Omental fat pad (tissue), 4 donors: ENCODE results near the gene SIAH1. TPM values are rescaled to one million over a fixed set of nuclear protein-coding genes. Genes with fewer than 3 reads are reported as not detected.
"Not testable (repeated sequence)": the region's sequence is repeated elsewhere in the genome, so short reads cannot be mapped to it uniquely, and the experiment has no call there.

Source experiments
- ATAC-seq: fragments of 150-250 bp; one replicate; pipeline ENCODE4 v1.9.1; 2016; ENCODE audit warnings: mild to moderate bottlenecking, moderate library complexity; ENCODE audit not compliant: low FRiP score
- DNase-seq: peaks from one replicate; pipeline ENCODE4 v3.0.0-alpha.2; 2019; ENCODE audit warnings: low spot score
- CTCF ChIP-seq, 3 donors: fragments of 450-650 bp; IDR thresholded peaks; one replicate each; pipeline ENCODE4 v1.5.1; 2016 to 2017; ENCODE audit warnings: antibody characterized with exemption in 3 of 3, mild to moderate bottlenecking in 3 of 3, moderate library complexity in 2 of 3
- small RNA-seq: library from RNA; depleted of rRNA; stranded (forward); fragments of <200 nt; gene quantifications from one replicate; pipeline ENCODE3, GENCODE V24; 2016
- total RNA-seq, 4 donors: library from RNA; depleted of rRNA; stranded (reverse); fragments of >200 nt; gene quantifications; one replicate each; pipeline ENCODE4 v1.1.0, GENCODE V29; 2016

The SIAH1 gene
- total RNA-seq, 4 donors from 2014 or later: 30.7 to 42.7 (median 39.6) TPM

DNA sequence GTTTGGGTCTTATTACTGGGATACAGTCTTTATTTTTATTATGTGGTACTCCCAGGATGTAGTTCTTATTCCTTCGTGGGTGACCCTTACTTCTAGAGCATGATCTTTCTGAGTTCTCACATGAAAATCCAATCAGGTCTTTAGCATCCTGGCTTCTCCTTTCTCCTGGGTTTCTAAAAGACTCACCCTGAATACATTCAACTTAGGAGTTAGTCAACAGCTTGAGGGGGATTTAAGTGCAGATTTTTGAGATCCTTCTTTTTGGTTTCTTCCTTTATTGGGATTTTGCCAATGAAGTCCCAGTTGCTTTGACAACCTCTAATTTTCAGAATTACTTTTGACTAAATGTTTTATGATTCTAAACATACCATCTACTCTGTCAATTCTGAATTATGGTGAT, 68.2 kb downstream of the SIAH1 start:
- no peak for DNase-seq
- ATAC-seq: no peak
- TF ChIP-seq CTCF (IDR thresholded peaks at IDR 0.05): no peak

- ATAC-seq, DNase-seq: not testable (repeated sequence)
Measured at GRCh38 chr16:48313905-48314304, 71.3 kb downstream of the SIAH1 start.

- DNase-seq (no peak), ATAC-seq (no peak)
- TF ChIP-seq CTCF (IDR thresholded peaks at IDR 0.05): no peak
Measured at GRCh38 chr16:48310908-48311641, 74.1 kb downstream of the SIAH1 start.

Small RNA genes lying within 50 kb of the gene (small RNA-seq; reads per million reads assigned to genes)
- not detected for gene RF00017

Other genes with a start within 250 kb of the SIAH1 start
- not detected for gene ABCC12, start 229.4 kb downstream of the SIAH1 start, total RNA-seq
- 10 to 100 TPM; 50.8 to 80.9 (median 53.9) TPM for gene LONP2, start 141.1 kb downstream of the SIAH1 start, total RNA-seq
- 1 to 10 TPM in 1 of 4 donors, under 1 TPM in 3; 0.24 to 1.2 (median 0.58) TPM for gene ABCC11, start 137.9 kb downstream of the SIAH1 start, total RNA-seq
- gene N4BP1, start 224.8 kb upstream of the SIAH1 start, total RNA-seq: 10 to 100 TPM; 19.8 to 44.8 (median 28.2) TPM